NCI-H748 (cell line): ENCODE results near the gene CCR7.

Experiments used
- DNase-seq: peaks from one replicate; lab custom pipeline; 2025; ENCODE audit not compliant: unreplicated experiment; lab: John Stamatoyannopoulos, UW

Gene CCR7

GRCh38 chr17:40536295-40537171, 28.7 kb downstream of the CCR7 start:
- DNase-seq, result no peak

GRCh38 chr17:40535924-40536294, 29.4 kb downstream of the CCR7 start:
- no peak for DNase-seq

DNA sequence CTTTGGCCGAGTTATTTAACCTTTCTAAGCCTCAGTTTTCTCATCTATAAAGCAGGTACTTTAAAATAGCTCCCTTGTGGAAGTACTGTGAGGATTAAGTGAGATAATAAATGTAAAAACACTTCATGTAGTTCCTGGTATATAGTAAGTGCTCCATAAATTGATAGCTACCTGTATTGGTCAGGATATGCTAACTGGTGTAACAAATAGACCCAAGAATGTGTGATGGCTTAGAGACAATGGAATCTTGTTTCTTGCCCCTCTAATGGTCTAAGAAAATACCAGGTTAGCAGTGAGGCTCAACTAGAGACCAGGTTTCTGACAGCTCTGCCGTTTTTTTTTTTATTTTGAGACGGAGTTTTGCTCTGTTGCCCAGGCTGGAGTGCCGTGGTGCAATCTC, 29.8 kb downstream of the CCR7 start:
- DNase-seq, result no peak

DNA sequence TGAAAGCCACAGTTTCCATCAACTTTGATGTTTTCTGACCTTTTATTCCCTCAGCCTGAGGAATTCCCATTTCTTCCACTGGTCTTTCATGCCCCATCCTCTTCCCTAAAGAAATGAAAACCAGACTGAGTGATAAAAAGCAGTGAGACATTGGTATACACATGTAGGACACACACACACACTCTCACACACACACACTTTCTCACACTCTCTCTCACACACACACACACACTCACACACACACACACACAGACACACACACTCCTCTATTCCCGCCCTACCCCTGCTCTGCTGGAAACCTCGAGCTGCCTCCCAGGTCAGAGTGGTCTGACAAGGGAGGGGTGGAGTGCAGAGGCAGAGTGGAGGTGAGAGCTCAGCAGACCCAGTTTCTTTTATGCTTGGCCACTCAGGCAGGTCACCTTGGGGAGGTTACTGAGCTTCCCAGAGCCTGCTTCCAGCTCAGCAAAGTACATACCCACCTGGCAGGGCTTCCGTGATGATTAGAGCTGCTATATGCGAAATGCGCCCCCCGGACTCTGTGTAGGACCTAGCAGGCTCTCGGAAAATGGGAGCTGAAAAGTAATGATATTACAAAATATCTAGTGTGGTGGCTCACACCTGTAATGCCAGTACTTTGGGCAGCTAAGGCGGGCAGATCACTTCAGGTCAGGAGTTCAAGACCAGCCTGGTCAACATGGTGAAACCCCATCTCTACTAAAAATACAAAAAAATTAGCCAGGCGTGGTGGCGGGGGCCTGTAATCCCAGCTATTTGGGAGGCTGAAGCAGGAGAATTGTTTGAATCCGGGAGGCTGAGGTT, 30.7 kb downstream of the CCR7 start:
- no peak for DNase-seq

- DNase-seq, result no peak
Observed at GRCh38 chr17:40533896-40534295, 31.4 kb downstream of the CCR7 start.

DNA sequence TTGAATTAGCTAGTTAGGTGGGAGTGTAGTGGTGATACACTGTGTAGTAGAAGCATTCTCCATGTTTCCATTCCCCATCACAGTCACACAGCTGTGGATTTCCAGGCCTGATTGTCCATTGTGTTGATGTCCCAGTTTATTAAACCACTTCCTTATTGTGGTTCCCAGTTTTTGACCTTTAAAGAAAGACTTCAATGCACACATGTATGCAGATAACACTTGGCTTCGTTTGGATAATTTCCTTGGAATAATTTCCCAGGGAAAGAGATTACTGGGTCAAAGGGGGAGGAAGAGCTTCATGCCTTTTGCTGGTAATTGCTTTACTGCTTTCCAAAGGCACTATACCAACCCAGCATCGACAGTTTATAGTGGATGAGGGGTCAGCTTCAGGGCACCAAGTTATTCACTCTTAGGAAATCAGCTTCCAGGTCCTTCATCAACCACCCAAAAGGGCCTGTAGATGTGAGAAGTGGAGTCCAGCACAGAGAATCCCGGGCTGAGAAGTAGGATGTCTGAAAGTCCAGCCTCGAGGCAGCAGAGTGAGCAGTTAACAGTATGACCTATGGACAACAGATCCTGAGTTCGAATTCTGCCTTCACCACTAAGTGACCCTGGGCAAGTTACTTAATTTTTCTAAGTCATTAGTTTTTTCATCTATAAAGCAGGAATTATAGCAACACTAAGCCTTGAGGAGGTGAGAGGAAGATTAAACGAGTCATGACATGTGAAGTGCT, 32.6 kb downstream of the CCR7 start:
- no peak for DNase-seq

DNA sequence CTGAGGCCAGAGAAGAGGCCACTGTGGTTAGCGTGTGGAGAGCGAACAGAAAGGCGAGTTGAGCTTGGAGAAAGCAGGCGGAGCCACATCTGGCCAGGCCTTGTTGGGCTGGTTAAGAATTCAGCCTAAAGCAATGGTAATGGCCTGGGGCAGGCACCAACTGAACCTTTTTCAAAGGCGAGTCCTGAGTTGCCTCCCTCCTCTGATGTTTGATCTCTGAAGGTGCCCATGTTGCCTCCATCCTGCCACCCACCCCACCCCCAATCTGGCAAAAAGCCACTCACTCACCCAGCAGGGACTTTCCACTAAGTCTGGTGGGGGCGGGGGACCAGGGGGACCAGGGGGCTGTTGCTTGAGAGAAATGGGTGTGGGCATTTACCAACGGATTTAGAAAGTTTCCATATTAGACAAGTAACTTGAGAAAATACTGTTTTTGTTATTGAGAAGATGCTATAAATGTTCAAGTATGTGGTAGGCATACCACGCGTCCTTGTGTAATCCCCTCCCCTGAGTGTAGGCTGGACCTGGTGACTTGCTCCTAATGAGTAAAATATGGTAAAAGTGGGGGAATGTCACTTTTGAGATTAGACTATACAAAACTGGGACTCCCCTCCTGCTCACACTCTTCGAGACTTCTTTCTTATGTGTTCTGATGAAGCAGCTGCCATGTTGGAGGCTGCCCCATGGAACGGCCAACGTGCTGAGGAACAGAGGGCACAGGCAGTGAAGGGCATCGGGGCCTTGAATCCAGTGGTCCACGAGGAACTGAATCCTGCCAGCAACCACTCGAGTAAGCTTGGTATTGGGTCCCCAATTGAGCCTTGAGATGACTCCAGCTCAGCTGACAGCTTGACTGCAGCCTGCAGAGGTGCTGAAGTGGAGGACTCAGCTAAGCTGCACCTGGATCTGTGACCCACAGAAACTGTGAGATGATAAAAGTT, 34.0 kb downstream of the CCR7 start:
- no peak for DNase-seq

GRCh38 chr17:40530531-40530994, 34.7 kb downstream of the CCR7 start:
- no peak for DNase-seq

GRCh38 chr17:40529991-40530390, 35.3 kb downstream of the CCR7 start:
- DNase-seq, result no peak

DNA sequence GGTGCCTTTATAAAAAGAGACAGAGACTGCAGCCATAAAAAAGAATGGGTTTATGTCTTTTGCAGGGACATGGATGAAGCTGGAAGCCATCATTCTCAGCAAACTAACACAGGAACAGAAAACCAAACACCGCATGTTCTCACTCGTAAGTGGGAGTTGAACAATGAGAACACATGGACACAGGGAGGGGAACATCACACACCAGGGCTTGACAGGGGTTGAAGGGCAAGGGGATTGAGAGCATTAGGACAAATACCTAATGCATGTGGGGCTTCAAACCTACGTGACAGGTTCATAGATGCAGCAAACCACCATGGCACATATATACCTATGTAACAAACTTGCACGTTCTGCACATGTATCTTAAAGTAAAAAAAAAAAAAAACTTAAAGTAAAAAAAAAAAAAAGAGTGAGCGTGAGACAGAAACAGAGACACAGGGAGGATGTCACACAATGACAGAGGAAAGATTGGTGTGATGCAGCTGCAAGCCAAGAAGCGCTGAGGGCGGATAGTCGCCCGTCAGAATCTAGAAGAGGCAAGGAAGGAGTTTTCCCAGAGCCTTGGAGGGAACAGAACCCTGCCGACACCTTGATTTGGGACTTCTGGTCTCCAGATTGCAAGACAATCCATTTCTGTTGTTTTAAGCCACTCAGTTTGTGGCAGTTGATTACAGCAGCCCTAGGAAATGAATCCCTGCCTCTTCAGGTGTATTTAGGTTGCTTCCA, 36.4 kb downstream of the CCR7 start:
- DNase-seq, result no peak

DNA sequence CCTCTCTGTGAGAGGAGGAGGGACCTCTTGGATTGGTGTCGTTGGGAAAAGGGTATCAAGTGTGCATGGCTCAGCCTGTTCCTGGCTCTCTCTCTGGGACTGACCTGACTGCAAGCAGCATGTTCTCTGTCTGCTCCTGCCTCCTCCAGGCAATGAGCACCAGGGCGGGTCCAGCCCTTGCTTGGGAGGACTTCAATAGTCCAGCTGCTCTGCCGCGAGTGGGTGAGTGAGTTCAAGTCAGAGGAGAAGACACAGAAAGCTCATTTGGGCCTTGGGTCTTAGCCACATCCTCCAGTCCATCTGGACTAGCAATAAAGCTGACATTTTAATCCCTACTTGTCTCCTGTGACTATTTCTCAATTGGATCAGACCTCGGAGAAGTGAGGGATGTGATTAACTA, 38.6 kb downstream of the CCR7 start:
- no peak for DNase-seq

GRCh38 chr17:40525294-40525693, 40.0 kb downstream of the CCR7 start:
- no peak for DNase-seq

DNA sequence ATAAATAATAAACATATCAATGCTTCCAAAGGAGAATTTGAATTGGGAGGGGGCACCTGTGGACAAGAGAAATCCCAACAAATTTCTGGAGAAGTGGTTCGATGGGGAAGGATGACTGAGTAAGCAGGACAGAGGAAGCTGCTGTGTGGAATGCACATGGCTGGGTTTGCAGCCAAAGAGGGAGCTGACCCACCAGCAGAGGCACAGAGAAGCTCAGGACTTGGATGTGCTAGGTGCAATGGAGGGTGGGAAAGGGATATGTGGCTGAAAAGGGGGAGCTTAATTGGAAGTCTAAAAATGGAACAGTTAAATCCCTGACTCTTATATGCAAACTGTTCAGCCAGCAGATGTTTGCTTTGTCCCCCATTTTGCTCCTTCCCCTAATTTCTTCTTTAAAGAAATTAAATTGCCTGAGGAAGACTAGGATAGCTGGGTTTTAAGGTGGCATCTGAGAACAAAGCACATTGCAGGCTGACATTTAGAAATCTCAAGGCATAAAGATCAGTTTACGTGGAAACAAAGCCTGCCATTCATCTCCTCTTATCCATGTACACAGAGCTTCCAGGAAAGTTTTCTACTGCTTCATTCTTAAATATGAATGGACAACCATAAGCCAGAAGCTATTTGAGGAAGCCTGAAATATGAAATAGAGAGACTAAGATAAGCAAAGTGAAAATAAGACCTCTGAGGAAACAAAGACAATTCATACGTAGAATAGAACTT, 40.9 kb downstream of the CCR7 start:
- no peak for DNase-seq

GRCh38 chr17:40522961-40523310, 42.3 kb downstream of the CCR7 start:
- DNase-seq, result no peak

GRCh38 chr17:40522250-40522960, 42.9 kb downstream of the CCR7 start:
- DNase-seq, result no peak

GRCh38 chr17:40520991-40521453, 44.2 kb downstream of the CCR7 start:
- no peak for DNase-seq

- no peak for DNase-seq
Observed at GRCh38 chr17:40519089-40519775, 46.0 kb downstream of the CCR7 start.
